Measurements from ENCODE around the gene ATP6V1B1. TPM values are rescaled to one million over a fixed set of nuclear protein-coding genes. Genes with fewer than 3 reads are reported as not detected.
A peak's percentile ranks its signal among the peaks of the same experiment; 100 is the strongest.

The ATP6V1B1 gene
- total RNA-seq, 1 experiment from 2014 or later, result not detected

DNA sequence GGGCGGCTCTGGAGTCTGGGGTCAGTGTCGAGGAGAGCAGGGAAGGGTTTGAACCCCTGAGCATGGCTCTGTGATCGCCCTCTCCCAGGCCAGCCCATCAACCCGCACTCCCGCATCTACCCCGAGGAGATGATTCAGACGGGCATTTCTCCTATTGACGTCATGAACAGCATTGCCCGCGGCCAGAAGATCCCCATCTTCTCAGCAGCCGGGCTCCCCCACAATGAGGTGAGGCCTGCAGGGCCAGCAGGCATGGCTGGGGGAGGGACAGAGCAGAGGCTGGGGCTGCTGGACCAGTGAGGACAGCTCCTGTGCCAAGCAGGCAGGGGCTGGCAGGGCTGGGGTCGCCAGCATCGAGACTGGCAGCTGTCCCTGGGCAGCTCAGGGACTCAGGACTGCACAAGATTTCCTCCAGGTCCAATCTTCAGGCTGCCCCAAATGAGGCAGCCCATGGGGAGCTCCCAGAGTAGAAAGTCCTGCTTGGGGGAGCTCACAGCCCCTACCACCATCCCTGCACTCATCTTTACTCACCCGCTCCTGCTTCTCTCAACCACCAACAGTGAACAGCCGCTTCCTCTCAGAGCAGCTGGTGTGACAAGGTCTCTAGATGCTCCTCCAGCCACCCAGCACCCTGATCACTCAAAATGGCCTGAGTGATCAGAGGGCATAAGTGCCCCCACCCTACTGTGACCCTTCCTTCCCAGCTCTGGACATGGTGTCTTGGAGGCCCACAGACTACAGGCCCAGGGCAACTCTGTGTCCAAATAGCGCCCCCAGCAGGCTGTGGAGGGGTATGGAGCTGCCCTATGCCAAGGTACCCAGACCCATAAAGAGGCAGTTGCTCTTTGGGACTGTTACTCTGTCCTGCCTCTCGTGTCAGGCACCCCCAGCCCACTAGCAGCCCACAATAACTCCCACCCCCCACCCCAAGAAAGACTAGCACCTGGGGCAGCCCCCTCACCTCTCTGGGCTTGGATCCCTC lies 24.4 kb downstream of the ATP6V1B1 start:
- TF ChIP-seq, protein P1, sequence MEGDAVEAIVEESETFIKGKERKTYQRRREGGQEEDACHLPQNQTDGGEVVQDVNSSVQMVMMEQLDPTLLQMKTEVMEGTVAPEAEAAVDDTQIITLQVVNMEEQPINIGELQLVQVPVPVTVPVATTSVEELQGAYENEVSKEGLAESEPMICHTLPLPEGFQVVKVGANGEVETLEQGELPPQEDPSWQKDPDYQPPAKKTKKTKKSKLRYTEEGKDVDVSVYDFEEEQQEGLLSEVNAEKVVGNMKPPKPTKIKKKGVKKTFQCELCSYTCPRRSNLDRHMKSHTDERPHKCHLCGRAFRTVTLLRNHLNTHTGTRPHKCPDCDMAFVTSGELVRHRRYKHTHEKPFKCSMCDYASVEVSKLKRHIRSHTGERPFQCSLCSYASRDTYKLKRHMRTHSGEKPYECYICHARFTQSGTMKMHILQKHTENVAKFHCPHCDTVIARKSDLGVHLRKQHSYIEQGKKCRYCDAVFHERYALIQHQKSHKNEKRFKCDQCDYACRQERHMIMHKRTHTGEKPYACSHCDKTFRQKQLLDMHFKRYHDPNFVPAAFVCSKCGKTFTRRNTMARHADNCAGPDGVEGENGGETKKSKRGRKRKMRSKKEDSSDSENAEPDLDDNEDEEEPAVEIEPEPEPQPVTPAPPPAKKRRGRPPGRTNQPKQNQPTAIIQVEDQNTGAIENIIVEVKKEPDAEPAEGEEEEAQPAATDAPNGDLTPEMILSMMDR (IDR thresholded peaks at IDR 0.05), result peak; percentile 80
- TF ChIP-seq, protein P2, sequence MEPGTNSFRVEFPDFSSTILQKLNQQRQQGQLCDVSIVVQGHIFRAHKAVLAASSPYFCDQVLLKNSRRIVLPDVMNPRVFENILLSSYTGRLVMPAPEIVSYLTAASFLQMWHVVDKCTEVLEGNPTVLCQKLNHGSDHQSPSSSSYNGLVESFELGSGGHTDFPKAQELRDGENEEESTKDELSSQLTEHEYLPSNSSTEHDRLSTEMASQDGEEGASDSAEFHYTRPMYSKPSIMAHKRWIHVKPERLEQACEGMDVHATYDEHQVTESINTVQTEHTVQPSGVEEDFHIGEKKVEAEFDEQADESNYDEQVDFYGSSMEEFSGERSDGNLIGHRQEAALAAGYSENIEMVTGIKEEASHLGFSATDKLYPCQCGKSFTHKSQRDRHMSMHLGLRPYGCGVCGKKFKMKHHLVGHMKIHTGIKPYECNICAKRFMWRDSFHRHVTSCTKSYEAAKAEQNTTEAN (CRISPR knock-in tag; IDR thresholded peaks at IDR 0.05), result no peak
- peaks cover 54% of the 10 kb centered on the region for H3K27me3 Mint-ChIP-seq (ENCODE audit: low read depth)
- peak; percentile 60 for ATAC-seq
- POLR2A ChIA-PET, result interaction anchor here (1.2 kb wide), 1 partner anchor 18 kb away, joined by 3 read pairs; no protein-coding TSS in a partner anchor
- H3K4me3 Mint-ChIP-seq, result no peak overlapping the region
- no peak overlapping the region for H3K27ac Mint-ChIP-seq
- H3K36me3 Mint-ChIP-seq, result no peaks in the 10 kb centered on the region
- H3K4me1 Mint-ChIP-seq, result peaks cover 6% of the 10 kb centered on the region
- H3K9me3 Mint-ChIP-seq, result no peaks in the 10 kb centered on the region
- DNase-seq (ENCODE audit: low spot score), result peak; percentile 72
- CTCF ChIA-PET, result interaction anchor here (0.6 to 8.5 kb wide), 44 partner anchors 9 to 476 kb away, joined by 3 to 159 read pairs (median 4); partner anchors contain the start of genes ANKRD53, ATP6V1B1, FIGLA and NAGK

DNA sequence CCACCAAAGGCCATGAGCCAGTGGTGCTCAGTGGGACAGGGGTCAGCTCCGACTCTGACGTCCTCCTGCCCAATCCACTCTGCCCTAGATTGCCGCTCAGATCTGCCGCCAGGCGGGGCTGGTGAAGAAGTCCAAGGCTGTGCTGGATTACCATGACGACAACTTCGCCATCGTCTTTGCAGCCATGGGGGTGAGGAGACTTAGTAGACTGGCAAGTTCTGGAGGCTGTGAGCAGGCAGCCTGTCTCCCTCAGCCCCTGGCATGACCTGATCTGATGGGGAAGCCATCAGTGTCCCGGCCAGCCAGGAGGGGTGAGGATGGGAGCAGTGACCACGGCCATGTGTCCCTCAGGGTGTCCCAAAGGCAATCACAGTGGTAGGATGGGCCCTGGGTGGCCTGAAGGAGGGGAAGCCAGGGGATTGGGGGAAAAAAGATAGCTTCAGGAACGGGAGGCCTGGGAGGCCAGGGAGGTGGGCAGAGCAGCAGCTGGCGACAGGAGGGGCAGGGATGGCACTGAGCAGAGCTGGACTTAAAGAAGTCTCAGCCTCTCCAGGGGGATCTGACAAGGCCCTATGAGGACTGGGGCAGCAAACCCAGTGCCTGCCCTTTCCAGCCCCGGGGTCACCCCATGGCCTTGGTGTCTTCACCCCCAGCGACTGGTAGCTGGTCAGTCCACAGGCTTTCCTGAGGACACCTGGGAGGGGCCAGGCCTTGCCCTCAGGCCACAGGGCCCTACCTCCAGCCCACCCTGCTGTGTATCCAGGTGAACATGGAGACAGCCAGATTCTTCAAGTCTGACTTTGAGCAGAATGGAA lies 25.3 kb downstream of the ATP6V1B1 start:
- Mint-ChIP-seq H3K4me1 (peaks cover 6% of the 10 kb centered on the region), H3K27me3 (ENCODE audit: low read depth) (peaks cover 55% of the 10 kb centered on the region), H3K9me3 (no peaks in the 10 kb centered on the region), H3K36me3 (no peaks in the 10 kb centered on the region), H3K4me3 (no peak overlapping the region), H3K27ac (no peak overlapping the region)
- DNase-seq (ENCODE audit: low spot score), result no peak
- TF ChIP-seq ZNF121 (CRISPR knock-in tag; IDR thresholded peaks at IDR 0.05) (no peak), FOXK1 (CRISPR knock-in tag; IDR thresholded peaks at IDR 0.05) (no peak), NFATC4 (CRISPR knock-in tag; IDR thresholded peaks at IDR 0.05) (no peak)
- TF ChIP-seq, protein P3, sequence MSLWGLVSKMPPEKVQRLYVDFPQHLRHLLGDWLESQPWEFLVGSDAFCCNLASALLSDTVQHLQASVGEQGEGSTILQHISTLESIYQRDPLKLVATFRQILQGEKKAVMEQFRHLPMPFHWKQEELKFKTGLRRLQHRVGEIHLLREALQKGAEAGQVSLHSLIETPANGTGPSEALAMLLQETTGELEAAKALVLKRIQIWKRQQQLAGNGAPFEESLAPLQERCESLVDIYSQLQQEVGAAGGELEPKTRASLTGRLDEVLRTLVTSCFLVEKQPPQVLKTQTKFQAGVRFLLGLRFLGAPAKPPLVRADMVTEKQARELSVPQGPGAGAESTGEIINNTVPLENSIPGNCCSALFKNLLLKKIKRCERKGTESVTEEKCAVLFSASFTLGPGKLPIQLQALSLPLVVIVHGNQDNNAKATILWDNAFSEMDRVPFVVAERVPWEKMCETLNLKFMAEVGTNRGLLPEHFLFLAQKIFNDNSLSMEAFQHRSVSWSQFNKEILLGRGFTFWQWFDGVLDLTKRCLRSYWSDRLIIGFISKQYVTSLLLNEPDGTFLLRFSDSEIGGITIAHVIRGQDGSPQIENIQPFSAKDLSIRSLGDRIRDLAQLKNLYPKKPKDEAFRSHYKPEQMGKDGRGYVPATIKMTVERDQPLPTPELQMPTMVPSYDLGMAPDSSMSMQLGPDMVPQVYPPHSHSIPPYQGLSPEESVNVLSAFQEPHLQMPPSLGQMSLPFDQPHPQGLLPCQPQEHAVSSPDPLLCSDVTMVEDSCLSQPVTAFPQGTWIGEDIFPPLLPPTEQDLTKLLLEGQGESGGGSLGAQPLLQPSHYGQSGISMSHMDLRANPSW (CRISPR knock-in tag; conservative IDR thresholded peaks at IDR 0.05; ENCODE audit: low read depth), result no peak
- POLR2A ChIA-PET, result interaction anchor here (1.2 kb wide), 1 partner anchor 17 kb away, joined by 3 read pairs; no protein-coding TSS in a partner anchor
- CTCF ChIA-PET, result interaction anchor here (0.6 to 8.5 kb wide), 47 partner anchors 9 to 475 kb away, joined by 3 to 159 read pairs (median 5); partner anchors contain the start of genes ANKRD53, ATP6V1B1, FIGLA and NAGK
- ATAC-seq, result peak; percentile 38

DNA sequence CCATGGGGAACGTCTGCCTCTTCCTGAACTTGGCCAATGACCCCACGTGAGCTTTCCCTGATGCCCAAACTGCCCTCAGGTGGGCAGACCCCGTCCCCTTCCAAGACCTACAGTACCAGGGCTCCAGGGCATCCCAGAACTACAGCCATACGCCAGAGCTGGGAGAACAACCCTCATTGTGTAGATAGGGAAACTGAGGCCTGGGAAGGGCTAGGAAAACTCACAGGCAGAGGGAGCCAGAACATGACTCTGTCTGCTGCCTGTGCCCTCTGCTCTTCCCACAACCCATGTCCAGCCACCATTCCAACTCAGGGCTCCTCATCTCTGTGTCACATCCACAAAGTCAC lies 25.9 kb downstream of the ATP6V1B1 start:
- ChIA-PET POLR2A (no interaction called here), CTCF (interaction anchor here (0.8 to 8.5 kb wide), 11 partner anchors 13 to 109 kb away, joined by 3 to 159 read pairs (median 10); no protein-coding TSS in a partner anchor)
- no peaks in the 10 kb centered on the region for H3K36me3 Mint-ChIP-seq
- ATAC-seq, result no peak
- H3K4me1 Mint-ChIP-seq, result peaks cover 6% of the 10 kb centered on the region
- DNase-seq (ENCODE audit: low spot score), result no peak
- H3K9me3 Mint-ChIP-seq, result no peaks in the 10 kb centered on the region
- H3K4me3 Mint-ChIP-seq, result no peak overlapping the region
- no peak overlapping the region for H3K27ac Mint-ChIP-seq
- TF ChIP-seq, protein P4, sequence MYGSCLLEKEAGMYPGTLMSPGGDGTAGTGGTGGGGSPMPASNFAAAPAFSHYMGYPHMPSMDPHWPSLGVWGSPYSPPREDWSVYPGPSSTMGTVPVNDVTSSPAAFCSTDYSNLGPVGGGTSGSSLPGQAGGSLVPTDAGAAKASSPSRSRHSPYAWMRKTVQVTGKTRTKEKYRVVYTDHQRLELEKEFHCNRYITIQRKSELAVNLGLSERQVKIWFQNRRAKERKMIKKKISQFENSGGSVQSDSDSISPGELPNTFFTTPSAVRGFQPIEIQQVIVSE (CRISPR knock-in tag; IDR thresholded peaks at IDR 0.05; ENCODE audit: borderline replicate concordance), result no peak
- H3K27me3 Mint-ChIP-seq (ENCODE audit: low read depth), result peaks cover 60% of the 10 kb centered on the region
